Erythroblast (primary cell): ENCODE results near the gene QRFP.

Experiments used
- GATA1 ChIP-seq: IDR thresholded peaks from 2 replicates; pipeline ENCODE4 v1.6.1; 2011; ENCODE audit warnings: low read depth, mild to moderate bottlenecking, control low read depth, low read length, moderate library complexity
- POLR2A ChIP-seq: IDR thresholded peaks from 2 replicates; pipeline ENCODE4 v1.6.1; 2011; ENCODE audit warnings: mild to moderate bottlenecking, low read length

DNA sequence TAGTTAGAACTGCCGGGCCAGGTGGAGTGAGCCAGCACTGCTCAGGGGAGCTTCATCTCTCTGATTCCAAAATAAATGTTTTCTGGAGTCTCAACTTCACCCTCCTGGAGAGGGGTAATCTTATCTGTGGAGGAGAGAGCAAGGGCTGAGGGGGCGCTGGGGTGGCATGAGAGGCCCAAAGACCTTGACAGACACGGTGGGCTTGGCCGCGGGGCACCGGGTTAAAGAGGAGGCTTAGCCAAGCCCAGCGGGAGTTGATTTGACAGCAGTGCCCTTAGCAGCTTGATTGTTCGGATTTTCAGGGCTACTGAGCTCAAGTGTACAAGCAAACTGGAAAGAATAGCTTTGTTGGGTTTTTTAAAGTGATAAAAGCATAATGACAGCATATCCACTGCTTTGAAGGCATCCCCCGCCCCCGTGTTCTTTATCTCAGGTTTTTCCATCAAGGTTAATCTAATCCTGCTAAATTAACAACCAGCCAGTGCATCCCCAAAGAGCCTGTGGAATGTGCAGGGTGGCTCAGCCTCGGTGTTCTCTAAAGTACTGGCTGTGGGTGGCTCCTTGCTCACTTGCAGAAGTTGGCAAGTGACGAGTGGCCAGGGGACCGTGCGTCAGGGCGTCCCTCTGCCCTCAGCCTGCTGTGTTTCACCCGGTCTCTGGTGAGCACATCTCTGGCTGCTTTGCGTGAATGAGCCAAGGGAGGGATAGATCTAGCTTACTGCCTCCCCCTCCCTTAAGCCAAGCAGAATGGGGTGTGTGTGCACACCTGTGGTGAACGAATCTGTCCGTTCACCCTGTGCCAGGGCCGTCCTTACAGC is 5.5 kb downstream of the QRFP start:
- TF ChIP-seq POLR2A: no peak
- TF ChIP-seq GATA1: no peak
